Type B pancreatic cell (in vitro differentiated cells): Measurements from ENCODE around the gene CEBPA. TPM values are rescaled to one million over a fixed set of nuclear protein-coding genes. Genes with fewer than 3 reads are reported as not detected.

Source experiments
- DNase-seq: peaks from one replicate; pipeline ENCODE4 v3.0.0; 2021; ENCODE audit warnings: mixed read lengths; ENCODE audit not compliant: unreplicated experiment; ENCODE audit errors: extremely low spot score
- H3K27ac Mint-ChIP-seq: 2 replicates; pipeline ENCODE4 v1.8.0; 2021; ENCODE audit warnings: mild to moderate bottlenecking, mixed read lengths
- H3K27me3 Mint-ChIP-seq: 2 replicates; pipeline ENCODE4 v1.8.0; 2021; ENCODE audit warnings: mixed read lengths
- H3K36me3 Mint-ChIP-seq: 2 replicates; pipeline ENCODE4 v1.8.0; 2021; ENCODE audit warnings: mixed read lengths
- H3K4me1 Mint-ChIP-seq: one replicate; pipeline ENCODE4 v1.8.0; 2021; ENCODE audit warnings: mixed read lengths; ENCODE audit not compliant: unreplicated experiment
- H3K4me3 Mint-ChIP-seq: 2 replicates; pipeline ENCODE4 v1.8.0; 2021; ENCODE audit warnings: mild to moderate bottlenecking, mixed read lengths
- H3K9me3 Mint-ChIP-seq: 2 replicates; pipeline ENCODE4 v1.8.0; 2021; ENCODE audit warnings: mixed read lengths
- total RNA-seq: library from RNA; stranded (reverse); gene quantifications from 2 replicates; pipeline ENCODE4 v1.2.1, GENCODE V29; 2021; ENCODE audit warnings: low replicate concordance
- TF ChIP-seq, protein P1 (sequence below): fragments of 200-600 bp; sonication (generic); conservative IDR thresholded peaks from 2 replicates; pipeline ENCODE4 v1.5.0; 2021; ENCODE audit warnings: antibody characterized with exemption, mild to moderate bottlenecking

Gene CEBPA
- total RNA-seq, 1 donor from 2014 or later: 24.4 TPM

DNA sequence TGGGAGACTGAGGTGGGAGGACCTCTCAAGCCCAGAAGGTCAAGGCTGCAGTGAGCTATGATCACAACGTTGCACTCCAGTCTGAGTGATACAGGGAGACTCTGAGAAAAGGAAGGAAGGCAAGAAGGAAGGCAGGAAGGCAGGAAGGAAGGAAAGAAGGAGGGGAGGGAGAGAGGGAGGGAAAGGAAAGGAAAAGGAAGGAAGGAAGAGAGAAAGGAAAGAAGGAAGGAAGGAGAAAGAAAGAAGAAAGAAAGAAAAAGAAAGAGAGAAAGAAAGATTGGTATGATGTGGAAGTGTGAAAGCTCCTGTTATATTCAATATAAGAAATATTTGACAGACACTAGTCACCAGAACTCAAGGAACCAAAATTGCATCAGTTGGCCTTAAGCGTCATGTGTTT is 38.7 kb upstream of the CEBPA start:
- peaks cover 47% of the 10 kb centered on the region for H3K27me3 Mint-ChIP-seq
- no peaks in the 10 kb centered on the region for H3K36me3 Mint-ChIP-seq
- no peaks in the 10 kb centered on the region for H3K9me3 Mint-ChIP-seq
- no peak overlapping the region for H3K4me3 Mint-ChIP-seq
- TF ChIP-seq, protein P1, sequence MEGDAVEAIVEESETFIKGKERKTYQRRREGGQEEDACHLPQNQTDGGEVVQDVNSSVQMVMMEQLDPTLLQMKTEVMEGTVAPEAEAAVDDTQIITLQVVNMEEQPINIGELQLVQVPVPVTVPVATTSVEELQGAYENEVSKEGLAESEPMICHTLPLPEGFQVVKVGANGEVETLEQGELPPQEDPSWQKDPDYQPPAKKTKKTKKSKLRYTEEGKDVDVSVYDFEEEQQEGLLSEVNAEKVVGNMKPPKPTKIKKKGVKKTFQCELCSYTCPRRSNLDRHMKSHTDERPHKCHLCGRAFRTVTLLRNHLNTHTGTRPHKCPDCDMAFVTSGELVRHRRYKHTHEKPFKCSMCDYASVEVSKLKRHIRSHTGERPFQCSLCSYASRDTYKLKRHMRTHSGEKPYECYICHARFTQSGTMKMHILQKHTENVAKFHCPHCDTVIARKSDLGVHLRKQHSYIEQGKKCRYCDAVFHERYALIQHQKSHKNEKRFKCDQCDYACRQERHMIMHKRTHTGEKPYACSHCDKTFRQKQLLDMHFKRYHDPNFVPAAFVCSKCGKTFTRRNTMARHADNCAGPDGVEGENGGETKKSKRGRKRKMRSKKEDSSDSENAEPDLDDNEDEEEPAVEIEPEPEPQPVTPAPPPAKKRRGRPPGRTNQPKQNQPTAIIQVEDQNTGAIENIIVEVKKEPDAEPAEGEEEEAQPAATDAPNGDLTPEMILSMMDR: no peak
- H3K27ac Mint-ChIP-seq: no peak overlapping the region
- peaks cover 9% of the 10 kb centered on the region for H3K4me1 Mint-ChIP-seq
- no peak for DNase-seq

- Mint-ChIP-seq H3K27ac (no peak overlapping the region), H3K27me3 (peaks cover 32% of the 10 kb centered on the region), H3K9me3 (no peaks in the 10 kb centered on the region), H3K4me3 (no peak overlapping the region), H3K36me3 (no peaks in the 10 kb centered on the region), H3K4me1 (peaks cover 3% of the 10 kb centered on the region)
- TF ChIP-seq, protein P1: no peak
- DNase-seq: no peak
Measured at GRCh38 chr19:33339016-33339984, 37.0 kb upstream of the CEBPA start.

DNA sequence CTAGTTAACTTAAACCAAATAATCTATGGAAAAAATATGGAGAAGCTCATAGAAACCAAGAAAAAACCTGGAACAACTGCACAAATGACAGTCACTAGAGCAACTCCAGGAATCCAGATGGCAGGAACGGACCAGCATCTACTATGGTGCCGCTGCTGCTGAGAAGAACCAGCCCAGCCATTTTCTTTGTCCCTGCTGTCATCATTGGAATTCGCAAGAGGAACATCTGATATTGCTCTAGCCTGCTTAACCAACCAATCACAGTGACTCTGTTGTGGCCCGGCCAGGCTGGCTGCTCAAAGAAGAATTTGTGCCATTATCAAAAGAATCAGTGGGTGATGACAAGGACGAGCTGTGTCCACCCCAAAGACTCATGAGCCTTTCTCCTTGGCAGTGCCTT is 33.1 kb upstream of the CEBPA start:
- Mint-ChIP-seq H3K36me3 (no peaks in the 10 kb centered on the region), H3K27ac (no peak overlapping the region), H3K4me1 (no peaks in the 10 kb centered on the region), H3K4me3 (no peak overlapping the region), H3K9me3 (no peaks in the 10 kb centered on the region), H3K27me3 (peaks cover 20% of the 10 kb centered on the region)
- DNase-seq: no peak
- TF ChIP-seq, protein P1: no peak

GRCh38 chr19:33334271-33334670 is 31.9 kb upstream of the CEBPA start:
- Mint-ChIP-seq H3K9me3 (no peaks in the 10 kb centered on the region), H3K27ac (no peak overlapping the region), H3K4me3 (no peak overlapping the region), H3K4me1 (no peaks in the 10 kb centered on the region), H3K27me3 (peaks cover 13% of the 10 kb centered on the region), H3K36me3 (no peaks in the 10 kb centered on the region)
- no peak for DNase-seq
- TF ChIP-seq, protein P1: no peak

GRCh38 chr19:33333642-33334041 is 31.3 kb upstream of the CEBPA start:
- H3K27me3 Mint-ChIP-seq: peaks cover 7% of the 10 kb centered on the region
- TF ChIP-seq, protein P1: no peak
- H3K4me3 Mint-ChIP-seq: no peak overlapping the region
- no peak for DNase-seq
- no peaks in the 10 kb centered on the region for H3K9me3 Mint-ChIP-seq
- H3K27ac Mint-ChIP-seq: no peak overlapping the region
- H3K4me1 Mint-ChIP-seq: no peaks in the 10 kb centered on the region
- no peaks in the 10 kb centered on the region for H3K36me3 Mint-ChIP-seq
